IgD-negative memory B cell (primary cell): ENCODE measurements around the gene POLR3C. TPM values are rescaled to one million over a fixed set of nuclear protein-coding genes. Genes with fewer than 3 reads are reported as not detected.

Experiments used
- polyA plus RNA-seq: library from polyadenylated mRNA; unstranded; fragments of 300-500 nt; fragmentation: Illumina TruSeq; gene quantifications from one replicate; pipeline ENCODE4 v1.2.3, GENCODE V29; 2021

Gene POLR3C
- polyA plus RNA-seq, 1 donor from 2014 or later, result 54.0 TPM

Other genes starting within 250 kb of the POLR3C start
- 14.8 TPM for gene GPR89A, start 216.2 kb upstream of the POLR3C start, polyA plus RNA-seq
- 0.30 TPM for gene PDZK1, start 116.8 kb upstream of the POLR3C start, polyA plus RNA-seq
- 1.8 TPM for gene CD160, start 104.7 kb upstream of the POLR3C start, polyA plus RNA-seq
- gene RNF115, start 105 bp upstream of the POLR3C start, polyA plus RNA-seq, result 6.7 TPM
- 4.2 TPM for gene NUDT17, start 21.4 kb downstream of the POLR3C start, polyA plus RNA-seq
- gene PIAS3, start 34.9 kb downstream of the POLR3C start, polyA plus RNA-seq, result 16.9 TPM
- gene ANKRD35, start 61.7 kb downstream of the POLR3C start, polyA plus RNA-seq, result not detected
- gene ITGA10, start 85.8 kb downstream of the POLR3C start, polyA plus RNA-seq, result not detected
- gene PEX11B, start 94.5 kb downstream of the POLR3C start, polyA plus RNA-seq, result 42.3 TPM
- gene RBM8A, start 103.3 kb downstream of the POLR3C start, polyA plus RNA-seq, result 183 TPM
- gene LIX1L, start 133.8 kb downstream of the POLR3C start, polyA plus RNA-seq, result 12.8 TPM
- 0.64 TPM for gene ANKRD34A, start 140.4 kb downstream of the POLR3C start, polyA plus RNA-seq
- 64.0 TPM for gene POLR3GL, start 140.5 kb downstream of the POLR3C start, polyA plus RNA-seq
- 3,579 TPM for gene TXNIP, start 172.4 kb downstream of the POLR3C start, polyA plus RNA-seq
- not detected for gene HJV, start 197.5 kb downstream of the POLR3C start, polyA plus RNA-seq